ENCODE data around the gene C2orf15. TPM values are rescaled to one million over a fixed set of nuclear protein-coding genes. Genes with fewer than 3 reads are reported as not detected.

The C2orf15 gene
- total RNA-seq, 1 donor: 0.21 TPM

DNA sequence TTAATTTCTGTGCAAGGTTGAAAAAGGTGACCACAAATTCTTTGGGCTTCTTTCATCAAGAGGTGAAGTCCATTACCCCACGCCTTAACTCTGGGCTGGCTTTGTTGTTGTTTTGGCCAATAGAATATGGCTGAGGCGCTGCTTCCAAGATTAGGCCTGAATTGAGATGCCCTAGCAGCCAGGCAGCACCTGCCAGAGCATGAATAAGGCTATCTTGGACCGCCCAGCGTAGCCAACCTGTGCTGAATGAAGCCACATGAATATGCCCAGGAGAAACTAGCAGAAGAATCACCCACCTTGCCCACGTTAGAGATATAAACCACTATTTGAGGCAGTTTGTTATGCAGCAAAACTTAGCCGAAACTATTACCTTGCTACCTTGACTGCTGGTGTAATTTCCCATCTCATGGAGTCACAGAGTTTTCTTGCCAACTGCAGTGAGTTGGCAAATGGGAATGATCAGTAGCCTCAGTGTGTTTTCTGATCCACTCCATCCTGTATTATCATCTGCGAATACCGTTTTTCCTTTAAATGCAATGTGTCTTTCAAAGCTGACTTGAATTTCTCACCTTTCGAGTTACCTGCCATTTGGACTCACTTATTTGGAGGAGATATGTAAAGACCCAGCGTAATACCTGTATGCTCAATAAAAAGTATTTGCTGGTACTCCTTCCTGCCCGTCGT is 12.6 kb downstream of the C2orf15 start:
- Histone ChIP-seq H3K27me3 (ENCODE audit: insufficient read depth, low read length) (no peaks in the 10 kb centered on the region), H3K4me1 (ENCODE audit: insufficient read depth, low read length) (peaks cover 25% of the 10 kb centered on the region), H3K4me3 (ENCODE audit: low read length) (peak overlapping the region; percentile 90), H3K9me3 (ENCODE audit: low read depth, low read length) (no peaks in the 10 kb centered on the region)

DNA sequence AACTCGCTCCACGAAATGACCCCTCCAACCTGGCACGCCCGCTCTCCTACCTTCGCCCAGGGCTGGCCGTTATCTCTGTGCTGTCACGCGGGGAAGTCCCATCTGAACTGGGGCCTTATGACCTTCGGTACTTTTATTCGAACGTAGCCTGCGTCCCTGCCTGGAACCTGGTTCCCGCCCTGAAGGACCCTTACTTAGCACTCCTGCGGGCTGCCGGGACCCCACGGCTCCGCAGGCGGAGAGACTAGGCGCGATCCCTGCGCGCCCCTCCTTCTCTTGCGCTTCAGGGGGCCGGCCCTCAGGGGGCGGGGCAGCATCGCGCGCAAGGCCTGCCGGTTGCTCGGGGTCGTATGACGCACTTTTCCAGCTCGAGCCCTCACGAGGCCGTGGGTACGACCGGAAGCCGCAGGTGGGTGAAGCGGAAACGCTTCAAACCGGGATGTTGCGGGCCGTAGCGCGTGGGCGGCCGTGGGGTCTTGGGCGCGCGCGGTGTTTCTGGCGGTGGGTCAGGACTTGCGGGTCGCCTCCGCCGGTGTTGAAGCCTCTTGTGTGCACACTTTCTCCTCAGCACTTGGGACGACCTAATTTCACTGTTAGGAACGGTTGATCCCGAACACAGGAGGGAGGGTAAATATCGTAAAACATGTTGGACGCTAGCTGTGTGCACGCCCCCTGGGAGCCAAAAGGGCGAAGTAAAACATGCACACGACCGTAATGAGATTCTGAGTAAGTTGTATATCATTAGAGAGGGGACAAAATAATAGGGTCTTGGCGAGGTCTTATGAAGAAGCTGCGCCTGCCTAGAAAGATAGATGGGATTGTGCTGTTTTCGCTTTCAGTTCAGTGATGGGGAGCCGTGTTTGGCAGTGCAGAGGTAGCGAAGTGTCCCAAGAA is 13.4 kb downstream of the C2orf15 start, which contains the start of the genes LIPT1 and TSGA10:
LIPT1 (plus strand) TSS at position 325 of the 894 bp plus-strand sequence. CDS start 6,991 bp downstream, outside the sequence.
TSGA10 (minus strand) TSS at position 300 of the 894 bp plus-strand sequence. CDS start 45,503 bp downstream, outside the sequence.
- peaks cover 25% of the 10 kb centered on the region for H3K4me1 ChIP-seq (ENCODE audit: insufficient read depth, low read length)
- H3K27me3 ChIP-seq (ENCODE audit: insufficient read depth, low read length): no peaks in the 10 kb centered on the region
- H3K4me3 ChIP-seq (ENCODE audit: low read length): peak within 1 kb of the TSS; percentile 90
- H3K9me3 ChIP-seq (ENCODE audit: low read depth, low read length): no peaks in the 10 kb centered on the region

DNA sequence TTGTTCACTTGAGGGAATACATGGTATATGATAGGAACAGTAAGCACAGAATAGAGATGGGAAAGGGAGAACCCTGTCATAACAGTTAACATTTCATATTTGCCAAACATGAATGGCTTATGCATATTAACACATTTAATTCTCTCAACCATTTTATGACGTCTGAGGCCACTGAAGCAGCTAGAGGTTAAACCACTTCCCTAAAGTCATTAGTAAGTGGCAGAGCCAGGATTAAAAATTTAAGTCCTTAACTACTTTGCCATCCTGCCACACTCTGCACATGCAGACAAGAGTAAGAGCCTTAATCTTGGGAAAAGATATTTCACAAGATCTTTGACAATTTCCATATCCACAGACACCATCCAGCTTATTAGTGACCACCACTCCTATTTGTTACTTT is 15.4 kb downstream of the C2orf15 start:
- no peak overlapping the region for H3K4me3 ChIP-seq (ENCODE audit: low read length)

GRCh38 chr2:99158599-99158998 is 17.1 kb downstream of the C2orf15 start:
- H3K4me3 ChIP-seq (ENCODE audit: low read length): no peak overlapping the region
- no peaks in the 10 kb centered on the region for H3K9me3 ChIP-seq (ENCODE audit: low read depth, low read length)
- H3K4me1 ChIP-seq (ENCODE audit: insufficient read depth, low read length): peaks cover 20% of the 10 kb centered on the region
- H3K27me3 ChIP-seq (ENCODE audit: insufficient read depth, low read length): no peaks in the 10 kb centered on the region

More for the DNA sequence above, 15.4 kb downstream of the C2orf15 start:
- Histone ChIP-seq H3K4me1 (ENCODE audit: insufficient read depth, low read length) (peaks cover 20% of the 10 kb centered on the region), H3K27me3 (ENCODE audit: insufficient read depth, low read length) (no peaks in the 10 kb centered on the region), H3K9me3 (ENCODE audit: low read depth, low read length) (no peaks in the 10 kb centered on the region)

DNA sequence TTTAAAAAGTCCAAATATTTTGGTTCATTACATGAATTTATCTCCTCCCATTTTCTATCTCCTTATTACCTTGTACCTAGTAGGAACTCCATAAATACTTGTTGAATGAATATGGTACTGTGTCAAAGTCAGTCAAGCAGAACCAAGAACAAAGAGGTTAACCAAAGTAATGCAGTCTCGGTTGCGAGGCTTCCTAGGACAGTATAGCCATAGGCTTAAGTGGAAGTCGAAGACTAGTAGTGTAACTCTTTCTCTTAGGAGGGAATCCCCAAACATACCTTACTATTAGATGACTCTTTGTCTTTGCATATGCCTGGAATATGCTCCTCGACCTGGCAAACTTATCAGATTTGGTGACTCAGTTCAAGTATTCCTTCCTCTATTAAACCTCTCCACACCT is 18.1 kb downstream of the C2orf15 start:
- no peaks in the 10 kb centered on the region for H3K27me3 ChIP-seq (ENCODE audit: insufficient read depth, low read length)
- peaks cover 11% of the 10 kb centered on the region for H3K4me1 ChIP-seq (ENCODE audit: insufficient read depth, low read length)
- H3K9me3 ChIP-seq (ENCODE audit: low read depth, low read length): no peaks in the 10 kb centered on the region
- H3K4me3 ChIP-seq (ENCODE audit: low read length): no peak overlapping the region

DNA sequence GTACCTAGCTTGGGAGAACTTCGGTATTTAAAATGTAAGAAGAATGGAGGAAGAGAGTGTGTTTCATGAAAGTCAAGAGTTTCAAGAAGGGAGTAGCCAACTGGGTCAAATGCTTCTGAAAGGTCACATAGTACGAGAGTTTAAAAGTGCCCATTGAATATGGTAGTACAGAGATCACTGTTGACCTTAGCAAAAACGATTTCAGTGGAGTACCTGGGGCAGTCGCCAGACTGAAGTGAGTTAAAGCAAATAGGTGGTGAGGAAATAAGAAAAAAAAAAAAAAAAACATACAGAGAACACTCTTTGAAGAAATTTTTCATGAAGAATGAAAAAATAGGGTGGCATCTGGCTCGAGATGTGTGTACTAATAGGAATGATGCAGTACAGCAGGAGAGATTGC is 24.7 kb downstream of the C2orf15 start:
- no peaks in the 10 kb centered on the region for H3K27me3 ChIP-seq (ENCODE audit: insufficient read depth, low read length)
- H3K9me3 ChIP-seq (ENCODE audit: low read depth, low read length): no peaks in the 10 kb centered on the region
- no peak overlapping the region for H3K4me3 ChIP-seq (ENCODE audit: low read length)
- no peaks in the 10 kb centered on the region for H3K4me1 ChIP-seq (ENCODE audit: insufficient read depth, low read length)

DNA sequence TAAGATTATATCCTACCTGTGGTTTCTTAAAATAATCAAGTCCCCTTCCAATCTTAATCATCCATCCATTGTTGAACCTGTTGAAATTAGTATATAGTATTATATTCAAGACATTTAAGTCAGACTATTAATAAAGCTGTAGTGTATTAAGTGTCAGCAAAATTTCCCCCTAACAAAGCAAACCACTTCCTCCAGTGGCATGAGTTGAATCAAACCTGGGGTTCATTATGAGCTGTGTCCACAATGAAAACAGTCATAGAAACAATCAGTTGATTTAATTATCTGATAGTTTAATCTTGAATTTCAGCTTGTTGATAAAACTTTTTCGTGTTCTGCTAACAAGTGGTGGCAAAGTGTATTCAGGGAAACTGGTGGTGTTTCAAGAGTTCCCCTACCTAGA is 28.0 kb downstream of the C2orf15 start:
- Histone ChIP-seq H3K4me3 (ENCODE audit: low read length) (no peak overlapping the region), H3K9me3 (ENCODE audit: low read depth, low read length) (no peaks in the 10 kb centered on the region), H3K27me3 (ENCODE audit: insufficient read depth, low read length) (no peaks in the 10 kb centered on the region), H3K4me1 (ENCODE audit: insufficient read depth, low read length) (no peaks in the 10 kb centered on the region)

DNA sequence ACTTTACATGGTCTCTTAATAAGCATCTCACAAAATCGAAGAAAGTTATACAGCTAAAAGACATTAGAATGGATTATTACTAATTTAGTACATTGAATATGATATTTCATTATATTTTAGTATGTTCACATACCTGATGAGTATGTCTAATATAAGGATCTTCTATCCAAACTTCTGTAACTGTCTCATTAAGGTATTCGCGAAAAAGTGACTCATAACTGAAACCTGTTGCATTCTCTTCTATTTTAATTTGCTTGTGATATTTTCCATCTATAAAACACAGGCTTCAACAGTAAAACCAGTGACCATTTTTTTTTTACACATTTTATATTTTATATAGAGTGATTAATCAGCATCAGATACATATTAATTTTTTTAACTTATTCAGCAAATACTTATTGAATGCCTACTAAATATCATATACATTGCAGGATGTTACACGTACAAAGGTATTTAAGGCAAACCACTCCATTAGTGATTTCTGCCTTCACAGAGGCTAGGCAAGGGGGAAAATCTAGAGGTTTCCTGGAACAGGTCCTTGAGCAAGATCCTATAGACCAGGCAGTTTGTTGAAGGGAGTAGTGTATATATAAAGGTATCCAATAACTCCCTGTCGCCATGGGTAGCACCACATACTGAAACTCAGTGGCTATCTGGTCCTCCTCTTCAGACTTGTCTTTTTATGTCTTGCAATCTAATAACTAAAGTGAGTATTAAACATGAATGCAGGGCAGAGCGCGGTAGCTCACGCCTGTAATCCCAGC is 30.1 kb downstream of the C2orf15 start:
- no peaks in the 10 kb centered on the region for H3K4me1 ChIP-seq (ENCODE audit: insufficient read depth, low read length)
- no peak overlapping the region for H3K4me3 ChIP-seq (ENCODE audit: low read length)
- no peaks in the 10 kb centered on the region for H3K9me3 ChIP-seq (ENCODE audit: low read depth, low read length)
- no peaks in the 10 kb centered on the region for H3K27me3 ChIP-seq (ENCODE audit: insufficient read depth, low read length)

DNA sequence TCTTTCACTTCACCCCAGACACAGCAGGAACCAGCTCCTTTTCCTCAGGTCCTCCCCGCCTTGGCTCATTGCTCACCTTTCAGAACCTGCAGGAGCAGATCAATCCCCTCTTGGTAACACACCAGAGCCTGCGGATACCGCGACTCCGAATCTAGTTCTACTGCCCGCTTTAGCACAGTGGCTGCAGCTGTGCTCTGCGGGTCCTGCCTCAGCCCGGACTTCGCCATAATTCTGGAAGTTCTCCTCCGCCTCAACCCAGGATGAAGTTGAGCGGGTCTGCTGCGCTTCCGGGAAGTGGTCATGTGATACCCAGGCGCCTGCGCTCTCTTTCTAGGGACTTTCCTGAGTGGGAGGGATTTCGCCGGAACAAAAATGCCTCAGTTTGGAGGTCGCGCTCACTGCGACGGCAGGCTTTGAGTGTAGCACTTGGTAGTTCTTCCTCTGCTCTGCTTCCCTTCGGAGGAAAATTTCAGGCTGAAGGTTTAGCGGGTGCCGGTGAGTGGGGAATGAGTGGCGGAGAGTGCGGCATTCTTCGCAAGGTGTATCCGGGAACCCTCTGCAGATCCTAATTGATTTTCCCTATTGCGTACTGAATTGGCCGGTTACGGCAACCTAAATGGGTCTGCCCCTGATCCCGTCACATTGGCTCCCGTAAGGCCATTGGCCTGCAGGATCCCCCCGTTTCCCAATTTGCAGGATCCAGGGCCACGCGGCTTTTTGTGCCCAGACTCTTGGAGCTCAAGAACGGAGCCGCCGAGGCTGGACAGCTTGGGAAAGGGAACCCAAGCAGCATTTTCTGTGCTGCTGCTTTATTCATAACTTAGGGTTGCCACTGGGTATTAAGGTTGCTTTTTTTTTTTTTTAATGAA is 39.5 kb downstream of the C2orf15 start, which contains the start of the genes MITD1 and MRPL30:
MITD1 (minus strand) TSS at position 304 of the 869 bp plus-strand sequence; CDS start at position 227, 77 bp downstream.
MRPL30 (plus strand) TSS at position 430 of the 869 bp plus-strand sequence. CDS start 5,020 bp downstream, outside the sequence.
- H3K27me3 ChIP-seq (ENCODE audit: insufficient read depth, low read length): no peaks in the 10 kb centered on the region
- peaks cover 33% of the 10 kb centered on the region for H3K4me1 ChIP-seq (ENCODE audit: insufficient read depth, low read length)

GRCh38 chr2:99181624-99182000 is 40.1 kb downstream of the C2orf15 start:
- Histone ChIP-seq H3K27me3 (ENCODE audit: insufficient read depth, low read length) (no peaks in the 10 kb centered on the region), H3K4me1 (ENCODE audit: insufficient read depth, low read length) (peaks cover 33% of the 10 kb centered on the region), H3K9me3 (ENCODE audit: low read depth, low read length) (no peaks in the 10 kb centered on the region), H3K4me3 (ENCODE audit: low read length) (peak overlapping the region; percentile 58)

More for the DNA sequence above, 39.5 kb downstream of the C2orf15 start, which contains the start of the genes MITD1 and MRPL30:
- Histone ChIP-seq H3K4me3 (ENCODE audit: low read length) (peak within 1 kb of the TSS; percentile 58), H3K9me3 (ENCODE audit: low read depth, low read length) (no peaks in the 10 kb centered on the region)

GRCh38 chr2:99183025-99183424 is 41.5 kb downstream of the C2orf15 start:
- peaks cover 30% of the 10 kb centered on the region for H3K4me1 ChIP-seq (ENCODE audit: insufficient read depth, low read length)

DNA sequence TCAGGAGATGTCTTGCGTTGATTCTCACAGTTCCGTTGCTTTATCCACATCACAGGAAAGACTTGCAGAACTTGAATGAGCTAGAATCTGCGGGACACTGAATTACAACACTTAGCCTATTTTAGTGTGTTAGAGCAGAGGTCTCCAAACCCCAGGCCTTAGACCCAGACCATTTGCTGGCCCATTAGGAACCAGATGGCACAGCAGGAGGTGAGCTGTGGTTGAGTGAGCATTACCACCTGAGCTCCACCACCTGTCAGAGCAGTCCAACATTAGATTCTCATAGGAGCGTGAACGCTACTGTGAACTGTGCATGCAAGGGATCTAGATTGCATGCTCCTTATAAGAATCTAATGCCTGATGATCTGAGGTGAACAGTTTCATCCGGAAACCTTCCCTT is 43.3 kb downstream of the C2orf15 start:
- Histone ChIP-seq H3K4me1 (ENCODE audit: insufficient read depth, low read length) (peaks cover 16% of the 10 kb centered on the region), H3K9me3 (ENCODE audit: low read depth, low read length) (no peaks in the 10 kb centered on the region), H3K4me3 (ENCODE audit: low read length) (no peak overlapping the region), H3K27me3 (ENCODE audit: insufficient read depth, low read length) (no peaks in the 10 kb centered on the region)

More at GRCh38 chr2:99183025-99183424, 41.5 kb downstream of the C2orf15 start:
- H3K27me3 ChIP-seq (ENCODE audit: insufficient read depth, low read length): no peaks in the 10 kb centered on the region
- no peaks in the 10 kb centered on the region for H3K9me3 ChIP-seq (ENCODE audit: low read depth, low read length)
- H3K4me3 ChIP-seq (ENCODE audit: low read length): no peak overlapping the region

DNA sequence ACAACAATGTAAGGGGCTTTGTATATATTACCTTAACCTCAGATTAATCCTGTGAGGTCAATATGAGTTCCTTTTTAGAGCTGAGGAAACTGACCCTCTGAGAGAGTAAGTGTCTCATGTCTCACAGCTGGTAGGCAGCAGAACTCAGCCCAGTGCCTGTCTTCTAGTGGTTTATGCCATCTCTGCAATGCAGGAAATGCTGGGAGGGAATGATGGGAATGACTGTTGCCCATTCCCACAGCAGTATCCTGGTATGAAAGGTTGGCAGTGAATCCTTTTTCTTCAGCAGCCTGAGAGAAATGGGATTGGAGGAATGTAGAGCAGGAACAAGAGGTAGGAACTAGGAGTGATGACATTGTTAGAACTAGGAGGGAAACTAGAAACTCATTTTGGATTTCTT is 45.5 kb downstream of the C2orf15 start:
- H3K4me3 ChIP-seq (ENCODE audit: low read length): no peak overlapping the region
- H3K27me3 ChIP-seq (ENCODE audit: insufficient read depth, low read length): no peaks in the 10 kb centered on the region
- H3K9me3 ChIP-seq (ENCODE audit: low read depth, low read length): no peaks in the 10 kb centered on the region
- peaks cover 6% of the 10 kb centered on the region for H3K4me1 ChIP-seq (ENCODE audit: insufficient read depth, low read length)

DNA sequence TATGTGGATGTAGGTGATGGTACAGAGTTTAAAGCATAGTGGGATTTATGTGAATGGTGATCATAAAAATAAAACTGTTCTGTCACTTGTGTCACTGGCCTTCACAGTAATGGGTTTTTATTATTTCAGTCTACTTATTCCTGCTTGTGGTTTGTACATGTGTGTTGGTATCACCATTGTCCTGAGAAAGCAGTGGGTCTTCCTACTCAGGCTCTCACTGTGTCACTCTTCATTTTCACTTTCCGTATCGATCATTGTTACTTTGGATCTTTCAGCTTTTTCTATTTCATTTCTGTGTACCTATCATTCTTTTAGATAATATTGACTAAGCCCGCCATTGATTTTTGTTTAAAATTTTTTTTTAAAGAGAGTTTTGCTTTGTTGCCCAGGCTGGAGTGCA is 46.9 kb downstream of the C2orf15 start:
- no peaks in the 10 kb centered on the region for H3K27me3 ChIP-seq (ENCODE audit: insufficient read depth, low read length)
- no peak overlapping the region for H3K4me3 ChIP-seq (ENCODE audit: low read length)
- no peaks in the 10 kb centered on the region for H3K4me1 ChIP-seq (ENCODE audit: insufficient read depth, low read length)
- H3K9me3 ChIP-seq (ENCODE audit: low read depth, low read length): no peaks in the 10 kb centered on the region
